Ureter (tissue), 1 donor: ENCODE data around the gene LRRC59. TPM values are rescaled to one million over a fixed set of nuclear protein-coding genes. Genes with fewer than 3 reads are reported as not detected.
A peak's percentile ranks its signal among the peaks of the same experiment; 100 is the strongest.

ENCODE experiments used
- DNase-seq: peaks from one replicate; pipeline ENCODE4 v3.0.0-alpha.2; 2020; ENCODE audit warnings: low spot score
- total RNA-seq: library from RNA; stranded (reverse); gene quantifications from one replicate; pipeline ENCODE4 v1.2.4, GENCODE V29; 2023
- donor health status: DM: yes; HTN: yes; CAD: no.

The LRRC59 gene
- total RNA-seq, 1 donor from 2014 or later = 73.5 TPM

DNA sequence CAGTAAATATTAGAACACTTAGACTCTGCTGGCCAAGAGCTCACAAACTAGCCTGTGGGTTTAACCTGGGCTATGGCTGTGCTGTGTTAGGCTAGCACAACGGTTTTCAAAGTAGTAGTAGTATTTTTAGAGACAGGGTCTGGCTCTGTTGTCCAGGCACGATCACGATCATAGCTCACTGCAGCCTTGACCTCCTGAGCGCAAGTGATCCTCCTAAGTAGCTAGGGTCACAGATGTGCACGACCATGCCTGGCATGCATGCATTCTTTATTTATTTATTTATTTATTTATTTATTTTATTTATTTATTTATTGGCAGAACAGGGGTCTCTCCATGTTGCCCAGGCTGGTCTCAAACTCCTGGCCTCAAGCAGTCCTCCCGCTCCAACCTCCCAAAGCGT lies 34.7 kb downstream of the LRRC59 start:
- no peak for DNase-seq

GRCh38 chr17:50361561-50362480 lies 35.5 kb downstream of the LRRC59 start:
- peak; percentile 69 for DNase-seq

DNA sequence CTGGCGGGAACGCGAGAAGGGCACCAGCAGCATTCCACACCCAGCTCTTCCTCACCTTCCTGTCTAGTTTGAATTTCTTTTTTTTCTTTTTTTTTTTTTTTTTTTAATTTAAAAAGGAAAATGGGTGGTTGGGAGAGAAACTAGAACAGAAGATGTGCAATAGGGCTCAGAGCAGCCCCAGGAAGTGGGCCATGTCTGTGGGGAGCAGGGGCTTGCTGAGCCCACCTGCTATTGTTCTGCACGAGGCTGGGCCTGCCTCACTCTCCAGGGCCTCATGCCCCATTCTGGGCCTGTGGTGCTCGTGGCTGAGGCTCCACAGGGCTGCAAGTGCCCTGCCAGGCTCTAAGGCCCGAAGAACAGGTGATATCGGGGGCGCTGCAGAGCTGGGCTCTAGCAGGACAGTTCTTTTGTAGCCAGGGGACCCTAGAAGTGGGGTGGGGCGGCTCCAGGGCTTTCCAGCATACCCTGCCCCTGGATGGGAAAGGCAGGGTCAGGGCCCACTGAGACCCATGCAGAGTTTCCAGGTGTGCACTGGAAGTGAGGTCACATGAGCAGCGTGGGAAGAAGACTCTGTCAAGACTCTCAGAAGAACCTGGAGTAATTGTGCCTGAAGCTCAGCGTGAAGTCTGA lies 36.7 kb downstream of the LRRC59 start:
- no peak for DNase-seq

GRCh38 chr17:50359998-50360461 lies 37.3 kb downstream of the LRRC59 start:
- DNase-seq = no peak

DNA sequence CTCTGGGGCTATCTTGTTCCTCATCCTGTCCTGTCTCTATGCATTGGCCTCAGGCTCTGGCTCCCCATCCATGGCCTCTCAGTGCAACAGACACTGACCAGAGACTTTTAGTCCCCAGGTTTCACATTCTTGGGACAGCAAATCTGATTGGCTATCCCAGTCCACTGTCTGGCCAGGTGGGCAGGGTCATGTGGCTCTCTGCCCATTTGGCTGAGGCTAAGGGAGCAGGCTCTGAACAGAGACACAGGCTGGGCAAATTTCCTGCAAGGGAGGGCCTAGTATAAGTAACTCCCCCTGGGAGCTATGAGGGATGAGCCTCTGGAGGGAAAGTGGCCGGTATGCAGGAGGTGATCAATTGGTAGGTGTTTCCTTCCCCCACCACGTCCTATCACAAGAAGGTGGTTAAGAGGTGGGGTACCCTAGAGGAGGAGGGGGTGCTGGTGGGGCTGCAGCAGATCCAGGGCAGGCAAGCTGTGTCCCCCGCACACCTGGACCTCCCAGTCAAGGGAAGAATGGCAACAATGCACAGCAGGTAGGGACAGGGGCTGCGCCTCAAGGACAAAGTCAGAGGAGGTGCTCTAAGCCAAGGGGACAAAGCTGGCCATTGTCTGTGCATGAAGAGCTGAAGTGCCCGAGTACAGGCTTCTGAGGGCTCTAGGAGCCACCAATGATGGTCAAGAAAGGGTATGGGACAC lies 38.2 kb downstream of the LRRC59 start:
- peak; percentile 40 for DNase-seq

DNA sequence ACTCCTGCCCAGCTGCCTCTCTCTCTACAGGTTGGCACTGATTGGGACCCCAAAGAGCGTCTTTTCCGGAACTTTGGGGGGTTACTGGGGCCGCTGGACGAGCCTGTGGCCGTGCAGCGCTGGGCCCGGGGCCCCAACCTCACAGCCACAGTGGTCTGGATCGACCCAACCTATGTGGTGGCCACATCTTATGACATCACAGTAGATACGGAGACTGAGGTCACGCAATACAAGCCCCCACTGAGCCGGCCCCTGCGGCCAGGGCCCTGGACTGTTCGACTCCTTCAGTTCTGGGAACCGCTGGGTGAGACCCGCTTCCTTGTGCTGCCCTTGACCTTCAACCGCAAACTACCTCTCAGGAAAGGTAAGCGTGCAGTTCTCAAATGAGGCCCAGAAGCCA lies 39.1 kb downstream of the LRRC59 start:
- no peak for DNase-seq

GRCh38 chr17:50356892-50357510 lies 40.3 kb downstream of the LRRC59 start:
- DNase-seq = no peak

DNA sequence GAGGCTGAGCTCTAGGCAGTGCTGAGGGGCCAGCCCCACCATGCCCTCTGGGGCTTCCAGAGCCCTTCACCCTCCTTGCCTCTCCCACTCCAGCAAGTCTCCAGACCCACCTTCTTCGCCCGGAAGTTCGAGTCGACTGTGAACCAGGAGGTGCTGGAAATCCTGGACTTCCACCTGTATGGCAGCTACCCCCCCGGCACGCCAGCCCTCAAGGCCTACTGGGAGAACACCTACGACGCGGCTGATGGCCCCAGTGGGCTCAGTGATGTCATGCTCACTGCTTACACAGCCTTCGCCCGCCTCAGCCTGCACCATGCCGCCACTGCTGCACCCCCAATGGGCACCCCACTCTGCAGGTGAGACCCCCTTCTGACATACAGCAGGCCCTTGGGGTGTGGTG lies 40.9 kb downstream of the LRRC59 start:
- DNase-seq = peak; percentile 40

GRCh38 chr17:50355701-50356341 lies 41.5 kb downstream of the LRRC59 start:
- DNase-seq = no peak

- DNase-seq = no peak
Measured at GRCh38 chr17:50355336-50355700, 42.0 kb downstream of the LRRC59 start.

GRCh38 chr17:50354776-50355175 lies 42.5 kb downstream of the LRRC59 start:
- DNase-seq = no peak

DNA sequence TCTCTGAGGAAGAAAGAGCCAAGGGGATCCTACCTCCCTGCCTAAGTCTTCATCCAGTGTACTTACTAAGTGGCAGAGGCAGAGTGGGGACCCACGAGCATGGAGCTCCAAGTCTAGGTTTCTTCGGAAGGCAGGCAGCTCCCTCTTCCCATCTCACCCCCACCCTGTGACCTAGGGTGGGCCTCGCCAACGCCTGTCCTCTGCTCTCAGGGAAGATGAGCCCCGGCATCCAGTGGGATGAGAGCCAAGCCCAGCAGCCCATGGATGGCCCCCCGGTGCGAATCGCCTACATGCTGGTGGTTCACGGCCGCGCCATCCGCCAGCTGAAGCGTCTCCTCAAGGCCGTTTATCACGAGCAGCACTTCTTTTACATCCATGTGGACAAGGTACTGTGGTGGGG lies 43.1 kb downstream of the LRRC59 start:
- DNase-seq = no peak

DNA sequence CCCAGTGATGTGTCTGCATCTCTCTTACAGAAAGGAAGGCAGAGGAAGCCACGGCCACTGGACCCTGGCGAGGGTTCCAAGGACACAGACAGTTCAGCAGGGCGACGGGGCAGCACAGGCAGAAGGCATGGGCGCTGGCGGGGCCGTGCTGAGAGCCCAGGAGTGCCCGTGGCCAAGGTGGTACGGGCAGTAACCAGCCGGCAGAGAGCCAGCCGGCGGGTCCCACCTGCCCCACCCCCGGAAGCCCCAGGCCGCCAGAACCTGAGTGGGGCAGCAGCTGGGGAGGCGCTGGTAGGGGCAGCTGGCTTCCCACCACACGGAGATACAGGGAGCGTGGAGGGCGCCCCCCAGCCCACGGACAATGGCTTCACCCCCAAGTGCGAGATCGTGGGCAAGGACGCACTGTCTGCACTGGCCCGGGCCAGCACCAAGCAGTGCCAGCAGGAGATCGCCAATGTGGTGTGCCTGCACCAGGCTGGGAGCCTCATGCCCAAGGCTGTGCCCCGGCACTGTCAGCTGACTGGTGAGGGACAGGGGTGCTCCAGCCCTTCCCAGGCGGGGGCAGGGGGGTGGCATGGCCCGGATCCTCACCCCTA lies 43.6 kb downstream of the LRRC59 start:
- peak; percentile 42 for DNase-seq

DNA sequence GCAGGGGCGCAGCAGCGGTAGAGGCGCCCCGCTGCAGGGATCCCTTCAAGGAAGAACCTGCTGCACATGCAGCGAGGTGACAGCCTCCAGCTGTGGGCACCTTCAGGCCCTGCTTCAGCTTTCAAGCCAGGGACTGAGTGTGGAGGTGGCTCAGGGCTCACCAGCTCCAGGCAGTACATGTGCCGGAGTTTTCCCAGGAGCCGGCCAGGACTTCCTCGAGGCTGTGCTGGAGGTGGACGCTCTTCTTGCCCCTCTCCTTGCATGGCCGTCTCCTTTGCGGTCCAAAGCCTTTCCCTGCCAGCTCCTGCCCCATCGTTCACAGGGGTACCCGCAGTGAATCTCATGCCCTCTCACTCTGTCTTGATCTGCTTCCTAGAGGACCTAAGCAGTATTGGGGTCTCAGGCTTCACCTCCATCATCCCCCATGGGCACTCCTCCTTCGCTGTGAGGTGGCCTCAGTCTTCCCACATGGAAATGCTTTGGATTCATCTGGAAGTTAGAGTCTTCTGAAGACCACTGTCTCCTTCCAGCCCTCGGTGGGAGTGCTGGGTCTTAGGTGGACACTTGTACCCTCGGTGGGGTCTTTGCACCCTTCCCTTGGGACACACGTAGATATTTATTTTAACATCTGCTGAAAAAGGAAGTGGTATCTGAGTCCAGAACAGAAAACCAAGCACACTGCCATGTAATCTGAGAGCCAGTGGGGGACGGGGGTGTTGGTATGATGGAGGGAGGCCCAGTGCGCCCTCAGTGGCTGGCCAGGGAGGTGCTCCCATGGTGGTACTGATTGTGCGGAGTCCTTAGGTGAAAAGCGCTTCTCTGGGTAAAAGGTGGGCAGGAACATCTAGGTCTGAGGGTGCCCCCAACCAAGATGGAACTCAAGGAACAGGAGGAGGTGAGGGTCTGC lies 44.4 kb downstream of the LRRC59 start:
- no peak for DNase-seq

DNA sequence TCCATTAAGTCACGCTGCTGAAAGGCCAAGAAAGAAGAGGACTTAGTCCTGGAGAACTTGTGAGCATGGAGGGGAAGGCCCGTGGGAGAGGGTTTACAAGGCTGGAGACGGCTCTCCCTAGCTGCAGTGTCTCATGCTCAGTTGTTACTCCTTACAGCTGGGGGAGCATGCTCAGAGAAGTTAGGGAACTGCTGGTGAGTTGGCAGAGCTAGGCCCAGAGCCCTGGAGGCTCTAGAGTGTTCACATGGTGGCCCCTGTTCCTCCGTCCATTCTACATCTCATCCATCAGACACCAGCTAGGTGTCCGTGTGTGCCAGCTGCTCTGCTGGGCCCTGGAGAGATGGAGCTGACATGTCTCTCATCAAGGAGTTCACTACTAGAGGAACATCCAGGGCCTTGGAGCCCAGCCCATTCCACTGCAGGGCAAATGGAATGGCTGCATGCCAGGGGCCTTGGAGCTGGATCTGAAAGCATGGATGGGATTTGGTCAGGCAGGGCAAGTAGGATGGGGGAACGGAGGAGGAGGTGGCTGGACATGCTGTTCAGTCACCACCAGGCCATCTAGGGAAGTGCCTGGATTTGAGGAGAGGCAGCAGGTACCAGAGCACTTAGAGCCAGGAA lies 45.1 kb downstream of the LRRC59 start:
- DNase-seq = no peak

DNA sequence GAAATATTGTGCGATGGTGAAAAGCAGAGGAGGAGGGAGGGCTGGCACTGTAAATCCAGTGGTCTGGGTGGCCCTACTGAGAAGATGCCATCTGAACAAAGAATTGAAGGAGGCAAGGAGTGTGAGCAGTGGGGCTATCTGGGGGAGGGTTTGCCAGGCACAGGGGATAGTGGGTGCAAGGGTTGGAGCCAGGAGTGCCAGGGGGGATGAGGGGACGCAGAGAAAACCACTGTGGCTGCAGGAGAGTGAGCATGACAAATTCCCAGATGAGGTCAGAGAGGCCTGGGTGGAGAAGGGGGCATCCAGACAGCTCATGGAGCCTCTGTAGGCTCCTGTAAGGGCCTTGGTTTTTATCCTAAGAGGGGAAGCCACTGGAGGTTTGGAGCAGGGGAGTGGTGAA lies 46.6 kb downstream of the LRRC59 start:
- no peak for DNase-seq

- DNase-seq = no peak
Measured at GRCh38 chr17:50349243-50349600, 48.1 kb downstream of the LRRC59 start.

- DNase-seq = no peak
Measured at GRCh38 chr17:50348522-50349242, 48.6 kb downstream of the LRRC59 start.

- DNase-seq = no peak
Measured at GRCh38 chr17:50347894-50348291, 49.4 kb downstream of the LRRC59 start.
